ENCODE results near the gene BACH2.

Gene BACH2

GRCh38 chr6:89941763-89942497 lies 354.7 kb downstream of the BACH2 start:
- DNase-seq (ENCODE audit: low read depth, low spot score) = no peak

- no peak for DNase-seq (ENCODE audit: low read depth, low spot score)
Observed at GRCh38 chr6:89941031-89941762, 355.4 kb downstream of the BACH2 start.

GRCh38 chr6:89940225-89941027 lies 356.2 kb downstream of the BACH2 start:
- DNase-seq (ENCODE audit: low read depth, low spot score) = peak; percentile 27

GRCh38 chr6:89939144-89939543 lies 357.5 kb downstream of the BACH2 start:
- no peak for DNase-seq (ENCODE audit: low read depth, low spot score)

- DNase-seq (ENCODE audit: low read depth, low spot score) = no peak
Observed at GRCh38 chr6:89938014-89938413, 358.6 kb downstream of the BACH2 start.

GRCh38 chr6:89936177-89936576 lies 360.5 kb downstream of the BACH2 start:
- no peak for DNase-seq (ENCODE audit: low read depth, low spot score)

GRCh38 chr6:89934685-89935366 lies 361.8 kb downstream of the BACH2 start:
- no peak for DNase-seq (ENCODE audit: low read depth, low spot score)

GRCh38 chr6:89932245-89932802 lies 364.3 kb downstream of the BACH2 start:
- DNase-seq (ENCODE audit: low read depth, low spot score) = no peak

GRCh38 chr6:89930789-89931188 lies 365.9 kb downstream of the BACH2 start:
- no peak for DNase-seq (ENCODE audit: low read depth, low spot score)

GRCh38 chr6:89928604-89929003 lies 368.0 kb downstream of the BACH2 start:
- no peak for DNase-seq (ENCODE audit: low read depth, low spot score)

GRCh38 chr6:89927791-89928550 lies 368.7 kb downstream of the BACH2 start:
- DNase-seq (ENCODE audit: low read depth, low spot score) = no peak

- no peak for DNase-seq (ENCODE audit: low read depth, low spot score)
Observed at GRCh38 chr6:89927264-89927663, 369.4 kb downstream of the BACH2 start.

- DNase-seq (ENCODE audit: low read depth, low spot score) = no peak
Observed at GRCh38 chr6:89925826-89926225, 370.8 kb downstream of the BACH2 start.

GRCh38 chr6:89924231-89924630 lies 372.4 kb downstream of the BACH2 start:
- DNase-seq (ENCODE audit: low read depth, low spot score) = no peak

- no peak for DNase-seq (ENCODE audit: low read depth, low spot score)
Observed at GRCh38 chr6:89921691-89922090, 375.0 kb downstream of the BACH2 start.

GRCh38 chr6:89921197-89921596 lies 375.4 kb downstream of the BACH2 start:
- DNase-seq (ENCODE audit: low read depth, low spot score) = no peak

GRCh38 chr6:89917801-89918366 lies 378.8 kb downstream of the BACH2 start:
- DNase-seq (ENCODE audit: low read depth, low spot score) = no peak

- DNase-seq (ENCODE audit: low read depth, low spot score) = no peak
Observed at GRCh38 chr6:89917216-89917615, 379.4 kb downstream of the BACH2 start.

GRCh38 chr6:89916136-89916920 lies 380.3 kb downstream of the BACH2 start:
- no peak for DNase-seq (ENCODE audit: low read depth, low spot score)

GRCh38 chr6:89910902-89911240 lies 385.8 kb downstream of the BACH2 start:
- DNase-seq (ENCODE audit: low read depth, low spot score) = no peak

Data from activated naive CD8-positive, alpha-beta T cell treated with anti-CD3 and anti-CD28 coated beads, Interleukin-2, amount 50 U/mL, for 16 hours (primary cell).